Pancreas (tissue), 10 donors: Measurements from ENCODE around the gene MAN1A1. TPM values are rescaled to one million over a fixed set of nuclear protein-coding genes. Genes with fewer than 3 reads are reported as not detected.
"Not testable (repeated sequence)": the region's sequence is repeated elsewhere in the genome, so short reads cannot be mapped to it uniquely, and the experiment has no call there.

Experiments used
- ATAC-seq, 4 donors: fragments of 200-7000 bp; cut with Tn5 transposase; one replicate each; pipeline versions ENCODE4 v1.8.0 to v1.9.1; 2020; ENCODE audit warnings: mild to moderate bottlenecking in 4 of 4, moderate library complexity in 4 of 4
- DNase-seq, 6 donors: peaks; one replicate each; pipeline ENCODE4 v3.0.0-alpha.2; 2020
- FAIRE-seq: peaks from 2 replicates; lab custom pipeline; 2012; peaks lifted over from hg19 to GRCh38; lab: Jason Lieb, UNC
- H3K27ac ChIP-seq, 4 donors: fragments of 200-600 bp; sonication (generic); 1 replicate in 3 of 4; 2 replicates in 1 of 4; pipeline versions ENCODE4 v1.5.0 to v1.8.0; 2020
- H3K27me3 ChIP-seq, 4 donors: fragments of 200-600 bp; one replicate each; pipeline ENCODE4 v1.8.0; 2021
- H3K36me3 ChIP-seq, 3 donors: fragments of 200-600 bp; sonication (generic) in 1 of 3; one replicate each; pipeline versions ENCODE4 v1.5.0 to v1.8.0; 2020 to 2021
- H3K4me1 ChIP-seq, 3 donors: fragments of 200-600 bp; one replicate each; pipeline ENCODE4 v1.8.0; 2021
- H3K4me3 ChIP-seq, 4 donors: fragments of 200-600 bp; sonication (generic) in 2 of 4; one replicate each; pipeline versions ENCODE4 v1.5.0 to v1.8.0; 2020 to 2021
- H3K9me3 ChIP-seq, 4 donors: fragments of 200-600 bp; one replicate each; pipeline ENCODE4 v1.8.0; 2021
- CTCF ChIP-seq, 4 donors: fragments of 200-600 bp; sonication (generic) in 3 of 4; IDR thresholded peaks; one replicate each; pipeline versions ENCODE4 v1.5.0 to v1.8.0; 2021; ENCODE audit warnings: antibody characterized with exemption in 4 of 4
- WGBS, 2 donors: extraction: QIAGEN DNeasy Blood & Tissue Kit; methylation state at CpG; one replicate each; pipeline ENCODE4 v1.1.7; 2013; 5-methylcytosine and 5-hydroxymethylcytosine counted together
- intact Hi-C, 3 donors: fragments of 100-400 bp; cut with DNase I; formaldehyde crosslinking; loops; one replicate each; pipeline versions ENCODE4 v1.11.1 to v1.14.2; 2022
- polyA plus RNA-seq, 2 donors: library from polyadenylated mRNA; stranded (reverse); fragments of 200-250 nt; gene quantifications; one replicate each; pipeline ENCODE4 v1.2.3, GENCODE V29; 2013
- total RNA-seq, 6 donors: library from RNA; stranded (reverse); fragmentation: NEBNext Ultra II Directional in 4 of 6; extraction: Animal tissue kit (Norgen Biotek cat#: 25700) in 4 of 6; gene quantifications; one replicate each; pipeline versions ENCODE4 v1.2.1 to v1.2.4, GENCODE V29; 2021 to 2023
- donor health status: healthy with polysubstance abuse.
- donor health status: DM: no; HTN: no; CAD: no; lungs with moderate emphysema.
- donor health status: DM: no; HTN: no; CAD: no.
- donor health status: control.
- donor health status: control.
- donor health status: Bipolar disorder and iron deficiency.
- donor health status: DM: yes; HTN: yes; CAD: no.
- donor health status: DM: no; HTN: no; CAD: no.
- donor health status: DM: no; HTN: no; CAD: no.
- donor health status: DM: yes; HTN: yes; CAD: no.

The MAN1A1 gene
- total and polyA plus RNA-seq, 8 donors = 11.7 to 86.1 (median 30.7) TPM

- no peak for TF ChIP-seq CTCF (IDR thresholded peaks at IDR 0.05)
- H3K9me3 ChIP-seq = no peaks in the 10 kb centered on the region
- no peak for ATAC-seq
- H3K27ac ChIP-seq = no peak overlapping the region
- H3K4me1 ChIP-seq = no peaks in the 10 kb centered on the region
- no peak for DNase-seq
- H3K4me3 ChIP-seq = no peak overlapping the region
- intact Hi-C loops = no loop called here
- FAIRE-seq = no peak
- H3K27me3 ChIP-seq = no peaks in the 10 kb centered on the region
- H3K36me3 ChIP-seq = no peaks in the 10 kb centered on the region
Observed at GRCh38 chr6:119379809-119380208, 30.2 kb upstream of the MAN1A1 start.

GRCh38 chr6:119377043-119377442 is 27.5 kb upstream of the MAN1A1 start:
- 94 to 98% methylated on average over 1 of the region's 1 CpG for WGBS, 2 donors
- H3K4me1 ChIP-seq, H3K27me3 ChIP-seq, H3K36me3 ChIP-seq, intact Hi-C loops, H3K9me3 ChIP-seq, FAIRE-seq, H3K4me3 ChIP-seq, ATAC-seq, DNase-seq, H3K27ac ChIP-seq: not testable (repeated sequence)

GRCh38 chr6:119370080-119370479 is 20.5 kb upstream of the MAN1A1 start:
- H3K27ac ChIP-seq = no peak overlapping the region

GRCh38 chr6:119368921-119369320 is 19.4 kb upstream of the MAN1A1 start:
- Histone ChIP-seq H3K9me3 (no peaks in the 10 kb centered on the region), H3K27me3 (no peaks in the 10 kb centered on the region), H3K27ac (no peak overlapping the region), H3K36me3 (no peaks in the 10 kb centered on the region), H3K4me1 (no peaks in the 10 kb centered on the region), H3K4me3 (no peak overlapping the region)
- 79 to 80% methylated on average over 6 of the region's 6 CpGs for WGBS, 2 donors
- ATAC-seq (no peak), DNase-seq (no peak), FAIRE-seq (no peak)
- intact Hi-C loops = no loop called here
- TF ChIP-seq CTCF (IDR thresholded peaks at IDR 0.05) = no peak

More at GRCh38 chr6:119370080-119370479, 20.5 kb upstream of the MAN1A1 start:
- ATAC-seq (no peak), DNase-seq (no peak), FAIRE-seq (no peak)
- Histone ChIP-seq H3K27me3 (no peaks in the 10 kb centered on the region), H3K36me3 (no peaks in the 10 kb centered on the region), H3K4me1 (no peaks in the 10 kb centered on the region), H3K9me3 (no peaks in the 10 kb centered on the region), H3K4me3 (no peak overlapping the region)
- 97 to 99% methylated on average over 3 of the region's 3 CpGs for WGBS, 2 donors
- intact Hi-C loops = no loop called here
- TF ChIP-seq CTCF (IDR thresholded peaks at IDR 0.05) = no peak

DNA sequence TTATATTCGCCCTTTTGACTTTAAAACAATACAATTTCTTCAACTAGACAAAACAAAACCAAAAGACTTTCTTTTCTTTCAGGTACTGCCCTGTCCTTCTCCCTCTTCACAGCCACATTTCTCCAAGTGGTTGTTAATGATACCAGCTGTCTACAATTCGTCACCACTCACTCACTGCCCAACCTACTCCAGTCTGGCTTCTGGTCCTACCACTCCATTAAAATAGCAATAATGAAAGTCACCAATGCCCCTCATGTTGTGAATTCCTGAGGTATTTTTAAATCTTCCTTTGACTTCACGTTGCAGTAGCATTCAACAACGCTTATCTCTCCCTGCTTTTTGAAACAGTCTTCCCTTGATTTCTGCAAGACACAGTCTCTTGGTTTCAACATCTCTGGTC is 11.6 kb upstream of the MAN1A1 start:
- no peak for TF ChIP-seq CTCF (IDR thresholded peaks at IDR 0.05)
- intact Hi-C loops = no loop called here
- Histone ChIP-seq H3K4me3 (no peak overlapping the region), H3K4me1 (no peaks in the 10 kb centered on the region), H3K9me3 (no peaks in the 10 kb centered on the region), H3K27ac (no peak overlapping the region), H3K36me3 (no peaks in the 10 kb centered on the region), H3K27me3 (no peaks in the 10 kb centered on the region)
- no peak for DNase-seq
- no peak for FAIRE-seq
- no peak for ATAC-seq
- 94 to 95% methylated on average over 4 of the region's 4 CpGs for WGBS, 2 donors
